ENCODE results near the gene FMR1. TPM values are rescaled to one million over a fixed set of nuclear protein-coding genes. Genes with fewer than 3 reads are reported as not detected.

FMR1 gene
- total RNA-seq, 1 donor from 2014 or later, result 108 TPM

- H3K4me3 Mint-ChIP-seq, result no peak overlapping the region
- peak overlapping the region; percentile 96 for H3K27ac Mint-ChIP-seq
- H3K36me3 Mint-ChIP-seq, result no peaks in the 10 kb centered on the region
- peaks cover 7% of the 10 kb centered on the region for H3K9me3 Mint-ChIP-seq
- no peak for DNase-seq (ENCODE audit: low spot score in 2 of 2, unreplicated experiment in 2 of 2)
- no peaks in the 10 kb centered on the region for H3K27me3 Mint-ChIP-seq (ENCODE audit: low read depth)
- no peak for TF ChIP-seq CTCF (IDR thresholded peaks at IDR 0.05; ENCODE audit: unreplicated experiment)
- H3K4me1 Mint-ChIP-seq, result peaks cover 61% of the 10 kb centered on the region
Observed at GRCh38 chrX:147899379-147900114, 12.2 kb upstream of the FMR1 start.

- TF ChIP-seq CTCF (IDR thresholded peaks at IDR 0.05; ENCODE audit: unreplicated experiment), result no peak
- Mint-ChIP-seq H3K36me3 (no peaks in the 10 kb centered on the region), H3K4me1 (peaks cover 53% of the 10 kb centered on the region), H3K27ac (peak overlapping the region; percentile 96), H3K27me3 (ENCODE audit: low read depth) (no peaks in the 10 kb centered on the region), H3K4me3 (no peak overlapping the region), H3K9me3 (peaks cover 5% of the 10 kb centered on the region)
- no peak for DNase-seq (ENCODE audit: low spot score in 2 of 2, unreplicated experiment in 2 of 2)
Observed at GRCh38 chrX:147900349-147900748, 11.4 kb upstream of the FMR1 start.

- H3K36me3 Mint-ChIP-seq, result peaks cover 2% of the 10 kb centered on the region
- H3K4me1 Mint-ChIP-seq, result peaks cover 47% of the 10 kb centered on the region
- no peaks in the 10 kb centered on the region for H3K27me3 Mint-ChIP-seq (ENCODE audit: low read depth)
- DNase-seq (ENCODE audit: low spot score in 2 of 2, unreplicated experiment in 2 of 2), result no peak
- peak overlapping the region; percentile 96 for H3K27ac Mint-ChIP-seq
- H3K9me3 Mint-ChIP-seq, result peaks cover 11% of the 10 kb centered on the region
- no peak for TF ChIP-seq CTCF (IDR thresholded peaks at IDR 0.05; ENCODE audit: unreplicated experiment)
- no peak overlapping the region for H3K4me3 Mint-ChIP-seq
Observed at GRCh38 chrX:147901461-147902126, 10.1 kb upstream of the FMR1 start.

GRCh38 chrX:147902270-147902669 is 9.4 kb upstream of the FMR1 start:
- TF ChIP-seq CTCF (IDR thresholded peaks at IDR 0.05; ENCODE audit: unreplicated experiment), result no peak
- no peak overlapping the region for H3K4me3 Mint-ChIP-seq
- H3K36me3 Mint-ChIP-seq, result peaks cover 2% of the 10 kb centered on the region
- H3K27me3 Mint-ChIP-seq (ENCODE audit: low read depth), result no peaks in the 10 kb centered on the region
- peaks cover 15% of the 10 kb centered on the region for H3K9me3 Mint-ChIP-seq
- peak overlapping the region; percentile 96 for H3K27ac Mint-ChIP-seq
- H3K4me1 Mint-ChIP-seq, result peaks cover 47% of the 10 kb centered on the region
- no peak for DNase-seq (ENCODE audit: low spot score in 2 of 2, unreplicated experiment in 2 of 2)

- Mint-ChIP-seq H3K4me1 (peaks cover 19% of the 10 kb centered on the region), H3K4me3 (no peak overlapping the region), H3K27ac (peak overlapping the region; percentile 81), H3K27me3 (ENCODE audit: low read depth) (no peaks in the 10 kb centered on the region), H3K36me3 (peaks cover 2% of the 10 kb centered on the region), H3K9me3 (peaks cover 31% of the 10 kb centered on the region)
- no peak for DNase-seq (ENCODE audit: low spot score in 2 of 2, unreplicated experiment in 2 of 2)
- TF ChIP-seq CTCF (IDR thresholded peaks at IDR 0.05; ENCODE audit: unreplicated experiment), result no peak
Observed at GRCh38 chrX:147908106-147908505, 3.6 kb upstream of the FMR1 start.
